Stomach (tissue), 9 donors: ENCODE data around the gene ACTR8. TPM values are rescaled to one million over a fixed set of nuclear protein-coding genes. Genes with fewer than 3 reads are reported as not detected.

ENCODE experiments used
- DNase-seq, 2 donors: peaks; one replicate each; pipeline versions ENCODE4 v3.0.0 to v3.0.0-alpha.2; 2013 to 2019
- H3K27ac ChIP-seq, 5 donors: fragments of 200-600 bp in 4 of 5; sonication (generic) in 4 of 5; one replicate each; pipeline ENCODE4 v1.5.1; 2013 to 2019; ENCODE audit warnings: mild to moderate bottlenecking in 1 of 5, moderate library complexity in 1 of 5
- H3K27me3 ChIP-seq, 3 donors: fragments of 200-600 bp; sonication (generic); one replicate each; pipeline ENCODE4 v1.5.1; 2017 to 2019; ENCODE audit warnings: mixed run types in 1 of 3
- H3K36me3 ChIP-seq, 4 donors: fragments of 200-600 bp; sonication (generic); 1 replicate in 3 of 4; 2 replicates in 1 of 4; pipeline ENCODE4 v1.5.1; 2016 to 2019
- H3K4me1 ChIP-seq, 4 donors: fragments of 200-600 bp; sonication (generic); one replicate each; pipeline ENCODE4 v1.5.1; 2016 to 2019
- H3K4me3 ChIP-seq, 4 donors: fragments of 200-600 bp; sonication (generic) in 3 of 4; one replicate each; pipeline ENCODE4 v1.5.1; 2016 to 2019; ENCODE audit warnings: mild to moderate bottlenecking in 1 of 4
- H3K9me3 ChIP-seq, 4 donors: fragments of 200-600 bp; sonication (generic); one replicate each; pipeline ENCODE4 v1.5.1; 2016 to 2019
- CTCF ChIP-seq, 7 experiments: fragments of 450-650 bp in 4 of 7; fragments of 200-600 bp in 3 of 7; sonication (generic) in 3 of 7; IDR thresholded peaks; one replicate each; pipeline ENCODE4 v1.5.1; 2016 to 2019; ENCODE audit warnings: antibody characterized with exemption in 7 of 7, control low read depth in 2 of 7, mild to moderate bottlenecking in 1 of 7
- EP300 ChIP-seq: sonication (generic); formaldehyde crosslinking; IDR thresholded peaks from one replicate; pipeline ENCODE4 v1.6.1; 2017; ENCODE audit warnings: antibody characterized with exemption
- POLR2A ChIP-seq, 4 donors: fragments of 450-650 bp; IDR thresholded peaks; one replicate each; pipeline ENCODE4 v1.6.1; 2016; ENCODE audit warnings: antibody characterized with exemption in 4 of 4, control low read depth in 2 of 4, mild to moderate bottlenecking in 1 of 4, moderate library complexity in 1 of 4
- POLR2AphosphoS5 ChIP-seq, 3 donors: sonication (generic); formaldehyde crosslinking; IDR thresholded peaks; one replicate each; pipeline ENCODE4 v1.6.1; 2016; ENCODE audit warnings: antibody characterized with exemption in 3 of 3
- WGBS, 5 donors: extraction: QIAGEN DNeasy Blood & Tissue Kit in 3 of 5; methylation state at CpG; one replicate each; pipeline versions ENCODE4 v1.1.5 to v1.1.7; 2013 to 2018; 5-methylcytosine and 5-hydroxymethylcytosine counted together
- intact Hi-C: fragments of 100-400 bp; cut with DNase I; formaldehyde crosslinking; loops from one replicate; pipeline ENCODE4 v1.15.1; 2023; ENCODE audit warnings: low total_unique reads
- polyA plus RNA-seq, 3 donors: library from polyadenylated mRNA; stranded (reverse); fragments of 200-250 nt; gene quantifications; one replicate each; pipeline ENCODE4 v1.2.3, GENCODE V29; 2013
- total RNA-seq, 5 donors: library from RNA; depleted of rRNA; stranded (reverse); fragments of >200 nt; gene quantifications; one replicate each; pipeline versions ENCODE4 v1.1.0 to v1.2.3, GENCODE V29; 2014 to 2016
- donor health status: healthy with polysubstance abuse.
- donor health status: Bipolar disorder and iron deficiency.
- donor health status: healthy.

ACTR8 gene
- total and polyA plus RNA-seq, 8 donors = 6.7 to 171 (median 12.9) TPM

- intact Hi-C loops = no loop called here
- peaks cover 0 to 11% (median 4%) of the 10 kb centered on the region in 4 donors for H3K9me3 ChIP-seq
- no peak for DNase-seq
- no peak overlapping the region for H3K4me3 ChIP-seq
- H3K27me3 ChIP-seq = peaks cover 0 to 12% (median 0%) of the 10 kb centered on the region in 3 donors
- no peak overlapping the region for H3K27ac ChIP-seq
- TF ChIP-seq POLR2A (IDR thresholded peaks at IDR 0.05) (no peak), EP300 (no peak), POLR2AphosphoS5 (IDR thresholded peaks at IDR 0.05) (no peak), CTCF (IDR thresholded peaks at IDR 0.05) (no peak)
- no peaks in the 10 kb centered on the region for H3K4me1 ChIP-seq
- H3K36me3 ChIP-seq = no peaks in the 10 kb centered on the region
- 83 to 92% (median 91%) methylated on average over 2 of the region's 2 CpGs for WGBS, 5 donors
Observed at GRCh38 chr3:53919741-53920140, 37.8 kb upstream of the ACTR8 start.

- 81 to 95% (median 87%) methylated on average over 6 to 8 of the region's 8 CpGs for WGBS, 5 donors
- no peaks in the 10 kb centered on the region for H3K4me1 ChIP-seq
- no peak overlapping the region for H3K4me3 ChIP-seq
- DNase-seq = no peak
- H3K27me3 ChIP-seq = peaks cover 0 to 16% (median 0%) of the 10 kb centered on the region in 3 donors
- intact Hi-C loops = no loop called here
- H3K27ac ChIP-seq = no peak overlapping the region
- no peaks in the 10 kb centered on the region for H3K36me3 ChIP-seq
- no peaks in the 10 kb centered on the region for H3K9me3 ChIP-seq
- TF ChIP-seq POLR2A (IDR thresholded peaks at IDR 0.05) = no peak
- no peak for TF ChIP-seq POLR2AphosphoS5 (IDR thresholded peaks at IDR 0.05)
- TF ChIP-seq CTCF (IDR thresholded peaks at IDR 0.05) = no peak
Observed at GRCh38 chr3:53913401-53913800, 31.4 kb upstream of the ACTR8 start.

- Histone ChIP-seq H3K27me3 (peaks cover 0 to 10% (median 0%) of the 10 kb centered on the region in 3 donors), H3K9me3 (no peaks in the 10 kb centered on the region), H3K27ac (no peak overlapping the region), H3K4me3 (no peak overlapping the region), H3K36me3 (no peaks in the 10 kb centered on the region), H3K4me1 (no peaks in the 10 kb centered on the region)
- intact Hi-C loops = no loop called here
- TF ChIP-seq EP300 (no peak), CTCF (IDR thresholded peaks at IDR 0.05) (no peak), POLR2A (IDR thresholded peaks at IDR 0.05) (no peak), POLR2AphosphoS5 (IDR thresholded peaks at IDR 0.05) (no peak)
- DNase-seq = no peak
- 37 to 55% (median 46%) methylated on average over 5 of the region's 5 CpGs for WGBS, 5 donors
Observed at GRCh38 chr3:53902711-53903110, 20.8 kb upstream of the ACTR8 start.

- no peak overlapping the region for H3K27ac ChIP-seq
- TF ChIP-seq POLR2A (IDR thresholded peaks at IDR 0.05) (no peak), POLR2AphosphoS5 (IDR thresholded peaks at IDR 0.05) (no peak), EP300 (no peak), CTCF (IDR thresholded peaks at IDR 0.05) (no peak)
- no peaks in the 10 kb centered on the region for H3K4me1 ChIP-seq
- H3K27me3 ChIP-seq = peaks cover 0 to 16% (median 0%) of the 10 kb centered on the region in 3 donors
- intact Hi-C loops = no loop called here
- no peak for DNase-seq
- 7 to 39% (median 16%) methylated on average over 1 of the region's 1 CpG for WGBS, 5 donors
- H3K36me3 ChIP-seq = no peaks in the 10 kb centered on the region
- H3K9me3 ChIP-seq = no peaks in the 10 kb centered on the region
- no peak overlapping the region for H3K4me3 ChIP-seq
Observed at GRCh38 chr3:53902067-53902466, 20.1 kb upstream of the ACTR8 start.
